PC-3 (cell line): ENCODE data around the gene EIF4E1B.

Experiments
- CTCF ChIP-seq: fragments of 300-600 bp; sonication (generic); conservative IDR thresholded peaks from 2 replicates; pipeline ENCODE4 v1.5.1; 2017; ENCODE audit warnings: antibody characterized with exemption, low read depth, mild to moderate bottlenecking, low read length
- EZH2phosphoT487 ChIP-seq: fragments of 300-600 bp; sonication (generic); IDR thresholded peaks from 2 replicates; pipeline ENCODE4 v1.6.1; 2018; ENCODE audit warnings: mild to moderate bottlenecking, antibody characterized with exemption, low read length, borderline replicate concordance

DNA sequence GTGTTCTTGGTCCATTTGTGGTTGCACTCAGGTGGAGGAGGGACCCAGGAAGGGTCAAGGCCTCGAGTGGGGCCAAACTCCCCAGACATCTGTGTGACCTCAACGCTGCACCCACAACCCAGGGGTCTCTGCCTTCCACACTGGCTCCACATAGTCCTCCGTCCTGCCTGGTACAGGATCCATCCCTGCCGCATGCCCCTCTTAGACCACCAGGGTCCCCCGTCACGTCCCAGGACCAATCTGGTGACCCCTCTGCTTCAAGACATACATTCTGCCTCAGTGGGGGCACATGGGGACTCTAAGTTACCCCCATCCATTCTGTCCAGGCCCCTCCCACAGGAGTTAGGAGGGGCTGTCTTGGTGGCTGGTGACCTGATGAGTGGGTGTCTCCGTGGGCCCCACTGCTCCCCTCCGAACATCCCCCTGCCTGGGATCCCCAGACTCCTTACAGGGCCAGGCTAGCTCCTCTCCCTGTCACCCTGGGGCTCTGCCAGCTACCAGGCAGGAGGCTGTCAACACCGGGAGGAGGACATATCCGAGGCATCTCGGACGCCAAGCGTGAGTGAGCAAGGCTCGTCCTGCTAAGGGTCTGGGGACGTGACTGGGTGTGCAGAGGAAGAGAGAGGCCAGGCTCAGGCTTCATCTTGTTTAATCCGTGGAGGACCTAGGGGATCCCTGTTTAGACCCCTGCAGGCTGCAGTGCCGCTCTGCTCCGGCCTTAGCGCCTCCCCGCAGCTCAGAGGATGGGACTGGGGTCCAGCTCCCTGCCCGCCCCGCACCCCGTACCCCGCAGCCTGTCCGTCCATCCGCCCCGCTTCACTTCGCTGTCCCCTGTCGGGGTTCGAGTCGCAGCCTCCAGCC, 49.1 kb downstream of the EIF4E1B start:
- TF ChIP-seq CTCF (no peak), EZH2phosphoT487 (no peak)
